ENCODE results near the gene PDE4D. TPM values are rescaled to one million over a fixed set of nuclear protein-coding genes. Genes with fewer than 3 reads are reported as not detected.

PDE4D gene
- total RNA-seq, 1 experiment from 2014 or later, result 2.1 TPM

- Histone ChIP-seq H3K14ac (ENCODE audit: insufficient read depth, low read length) (no peak overlapping the region), H2AK5ac (ENCODE audit: insufficient read length, low read length) (no peak overlapping the region), H3K4me2 (ENCODE audit: insufficient read depth, insufficient read length, low read length) (peak overlapping the region; percentile 81), H3K27ac (ENCODE audit: insufficient read length, low read depth, low read length) (no peak overlapping the region), H3K56ac (ENCODE audit: insufficient read length, low read depth, low read length) (no peak overlapping the region), H4K8ac (replicated peaks; ENCODE audit: insufficient read length, low read depth, low read length) (no peak overlapping the region), H2BK12ac (ENCODE audit: insufficient read length, low read depth, low read length) (no peak overlapping the region), H3K23ac (ENCODE audit: insufficient read length, low read depth, low read length) (no peak overlapping the region), H4K5ac (ENCODE audit: insufficient read length, low read depth, low read length) (no peak overlapping the region), H3K18ac (ENCODE audit: insufficient read length, low read depth, low read length) (no peak overlapping the region), H3T11ph (ENCODE audit: low read length) (no peak overlapping the region), H3K4ac (ENCODE audit: low read depth, low read length) (no peak overlapping the region), H3K79me1 (ENCODE audit: insufficient read depth, low read depth, low read length, poor library complexity, severe bottlenecking) (no peaks in the 10 kb centered on the region), H2BK15ac (ENCODE audit: low read depth, low read length) (no peak overlapping the region), H3K9me3 (ENCODE audit: control insufficient read depth, low read depth, low read length) (no peaks in the 10 kb centered on the region), H3K23me2 (ENCODE audit: insufficient read length, low read depth, low read length, poor library complexity, severe bottlenecking) (peaks cover 6% of the 10 kb centered on the region), H3K79me2 (ENCODE audit: insufficient read depth, low read length) (no peaks in the 10 kb centered on the region), H2AFZ (ENCODE audit: low read length) (no peak overlapping the region), H2BK5ac (ENCODE audit: insufficient read length, low read length) (no peak overlapping the region), H3K9ac (ENCODE audit: extremely low read depth, insufficient read length, low read length) (no peak overlapping the region), H4K20me1 (ENCODE audit: control insufficient read depth, insufficient read depth, insufficient read length) (no peaks in the 10 kb centered on the region), H2BK20ac (ENCODE audit: low read depth, low read length, poor library complexity, severe bottlenecking) (no peak overlapping the region), H4K91ac (ENCODE audit: insufficient read length, low read depth, low read length) (no peak overlapping the region), H3K27me3 (ENCODE audit: insufficient read depth, low read length) (no peaks in the 10 kb centered on the region), H2BK120ac (ENCODE audit: low read depth, low read length, poor library complexity, severe bottlenecking) (no peak overlapping the region), H3K4me1 (ENCODE audit: insufficient read depth, low read length) (no peaks in the 10 kb centered on the region)
- DNase-seq, result no peak
- Mint-ChIP-seq H3K27ac (peak overlapping the region in 1 of 3 experiments; percentile 33; a peak in 1 of 7 replicates), H3K27me3 (ENCODE audit: low read depth) (peaks cover 4% of the 10 kb centered on the region), H3K4me3 (peak overlapping the region; percentile 53 to 69; a peak in 4 of 5 replicates), H3K9me3 (no peaks in the 10 kb centered on the region), H3K4me1 (peaks cover 12 to 15% of the 10 kb centered on the region in 2 experiments), H3K36me3 (ENCODE audit: insufficient read depth in 1 of 3, low read depth in 3 of 3) (no peaks in the 10 kb centered on the region)
- TF ChIP-seq, protein P1, sequence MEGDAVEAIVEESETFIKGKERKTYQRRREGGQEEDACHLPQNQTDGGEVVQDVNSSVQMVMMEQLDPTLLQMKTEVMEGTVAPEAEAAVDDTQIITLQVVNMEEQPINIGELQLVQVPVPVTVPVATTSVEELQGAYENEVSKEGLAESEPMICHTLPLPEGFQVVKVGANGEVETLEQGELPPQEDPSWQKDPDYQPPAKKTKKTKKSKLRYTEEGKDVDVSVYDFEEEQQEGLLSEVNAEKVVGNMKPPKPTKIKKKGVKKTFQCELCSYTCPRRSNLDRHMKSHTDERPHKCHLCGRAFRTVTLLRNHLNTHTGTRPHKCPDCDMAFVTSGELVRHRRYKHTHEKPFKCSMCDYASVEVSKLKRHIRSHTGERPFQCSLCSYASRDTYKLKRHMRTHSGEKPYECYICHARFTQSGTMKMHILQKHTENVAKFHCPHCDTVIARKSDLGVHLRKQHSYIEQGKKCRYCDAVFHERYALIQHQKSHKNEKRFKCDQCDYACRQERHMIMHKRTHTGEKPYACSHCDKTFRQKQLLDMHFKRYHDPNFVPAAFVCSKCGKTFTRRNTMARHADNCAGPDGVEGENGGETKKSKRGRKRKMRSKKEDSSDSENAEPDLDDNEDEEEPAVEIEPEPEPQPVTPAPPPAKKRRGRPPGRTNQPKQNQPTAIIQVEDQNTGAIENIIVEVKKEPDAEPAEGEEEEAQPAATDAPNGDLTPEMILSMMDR (conservative IDR thresholded peaks at IDR 0.05), result no peak
- WGBS (ENCODE audit: extremely low coverage, insufficient read length, low lambda C conversion rate), result no CpG with 5 or more reads among the region's 5 CpGs
Observed at GRCh38 chr5:59275170-59275509, 618.4 kb downstream of the PDE4D start.
